K562 (cell line): ENCODE results near the gene GPR107. TPM values are rescaled to one million over a fixed set of nuclear protein-coding genes. Genes with fewer than 3 reads are reported as not detected.

ENCODE experiments used
- CHD1 ChIP-seq: fragments of 200-600 bp; sonication (generic); IDR thresholded peaks from one replicate; pipeline ENCODE4 v1.6.1; 2012; ENCODE audit warnings: mild to moderate bottlenecking, moderate library complexity, low read length, inconsistent platforms
- RAD21 ChIP-seq, 2 experiments: fragments of 250-450 bp in 1 of 2; fragments of 450-650 bp in 1 of 2; sonication (Bioruptor Pico) in 1 of 2; formaldehyde crosslinking in 1 of 2; IDR thresholded peaks in 1 of 2; conservative IDR thresholded peaks in 1 of 2; 2 replicates each; pipeline versions ENCODE4 v1.4.0 to v1.8.0; 2020 to 2022; ENCODE audit warnings: mild to moderate bottlenecking in 2 of 2, moderate library complexity in 1 of 2
- ZBED1 ChIP-seq: IDR thresholded peaks from 2 replicates; pipeline ENCODE4 v1.6.1; 2014
- ZNF583 ChIP-seq: fragments of 250-450 bp; sonication (Bioruptor Pico); IDR thresholded peaks from 2 replicates; pipeline ENCODE4 v1.4.0; 2020
- polyA plus RNA-seq, 8 experiments: library from polyadenylated mRNA; depleted of rRNA in 4 of 8; stranded (reverse) in 5 of 8; unstranded in 3 of 8; fragments of >200 nt; fragmentation: Nextera tagmentation in 2 of 8; fragmentation: Illumina TruSeq in 1 of 8; extraction: Ambion mirVana in 2 of 8; extraction: Trizol in 1 of 8; gene quantifications; 2 replicates each; pipeline versions ENCODE4 v1.2.1 to v1.2.3, GENCODE V29; 2011 to 2014; ENCODE audit warnings: inconsistent platforms in 1 of 8, missing spikeins in 1 of 8
- total RNA-seq, 7 experiments: library from RNA; depleted of rRNA in 6 of 7; stranded (reverse); fragments of >200 nt in 6 of 7; fragmentation: Illumina TruSeq in 2 of 7; extraction: Trizol in 2 of 7; gene quantifications; 2 replicates each; pipeline versions ENCODE4 v1.2.1 to v1.2.3, GENCODE V29; 2011 to 2021; ENCODE audit warnings: low replicate concordance in 1 of 7
- TF ChIP-seq, protein P1 (sequence below), 2 experiments: fragments of 450-650 bp; formaldehyde crosslinking in 1 of 2; IDR thresholded peaks; 2 replicates each; pipeline versions ENCODE4 v1.4.0 to v1.6.1; 2014 to 2020; ENCODE audit warnings: mild to moderate bottlenecking in 2 of 2, borderline replicate concordance in 1 of 2, low read depth in 1 of 2

GPR107 gene
- total and polyA plus RNA-seq, 9 of the 15 experiments (the other 6 are each of a cell fraction or from before 2014, with no cell fraction given): 3.2 to 34.6 (median 14.4) TPM

GRCh38 chr9:130110166-130110565 lies 56.5 kb downstream of the GPR107 start (continued):
- TF ChIP-seq, protein P1, sequence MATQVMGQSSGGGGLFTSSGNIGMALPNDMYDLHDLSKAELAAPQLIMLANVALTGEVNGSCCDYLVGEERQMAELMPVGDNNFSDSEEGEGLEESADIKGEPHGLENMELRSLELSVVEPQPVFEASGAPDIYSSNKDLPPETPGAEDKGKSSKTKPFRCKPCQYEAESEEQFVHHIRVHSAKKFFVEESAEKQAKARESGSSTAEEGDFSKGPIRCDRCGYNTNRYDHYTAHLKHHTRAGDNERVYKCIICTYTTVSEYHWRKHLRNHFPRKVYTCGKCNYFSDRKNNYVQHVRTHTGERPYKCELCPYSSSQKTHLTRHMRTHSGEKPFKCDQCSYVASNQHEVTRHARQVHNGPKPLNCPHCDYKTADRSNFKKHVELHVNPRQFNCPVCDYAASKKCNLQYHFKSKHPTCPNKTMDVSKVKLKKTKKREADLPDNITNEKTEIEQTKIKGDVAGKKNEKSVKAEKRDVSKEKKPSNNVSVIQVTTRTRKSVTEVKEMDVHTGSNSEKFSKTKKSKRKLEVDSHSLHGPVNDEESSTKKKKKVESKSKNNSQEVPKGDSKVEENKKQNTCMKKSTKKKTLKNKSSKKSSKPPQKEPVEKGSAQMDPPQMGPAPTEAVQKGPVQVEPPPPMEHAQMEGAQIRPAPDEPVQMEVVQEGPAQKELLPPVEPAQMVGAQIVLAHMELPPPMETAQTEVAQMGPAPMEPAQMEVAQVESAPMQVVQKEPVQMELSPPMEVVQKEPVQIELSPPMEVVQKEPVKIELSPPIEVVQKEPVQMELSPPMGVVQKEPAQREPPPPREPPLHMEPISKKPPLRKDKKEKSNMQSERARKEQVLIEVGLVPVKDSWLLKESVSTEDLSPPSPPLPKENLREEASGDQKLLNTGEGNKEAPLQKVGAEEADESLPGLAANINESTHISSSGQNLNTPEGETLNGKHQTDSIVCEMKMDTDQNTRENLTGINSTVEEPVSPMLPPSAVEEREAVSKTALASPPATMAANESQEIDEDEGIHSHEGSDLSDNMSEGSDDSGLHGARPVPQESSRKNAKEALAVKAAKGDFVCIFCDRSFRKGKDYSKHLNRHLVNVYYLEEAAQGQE (IDR thresholded peaks at IDR 0.05; ENCODE audit: borderline replicate concordance): peak; percentile 11; the same call in 1 of the 2 replicates
- TF ChIP-seq, protein P1 (CRISPR knock-in tag; IDR thresholded peaks at IDR 0.05; ENCODE audit: low read depth): no peak
- TF ChIP-seq ZNF583: no peak
- TF ChIP-seq ZBED1: no peak
- peak in 1 of 2 experiments; percentile 37; a peak in 2 of 4 replicates for TF ChIP-seq RAD21 (CRISPR knock-in tag; conservative IDR thresholded peaks at IDR 0.05 in 1 of 2, IDR thresholded peaks at IDR 0.05 in 1 of 2)
- TF ChIP-seq CHD1: no peak
- TF ChIP-seq, all 486 proteins: peak for 3
